HTR-8/SVneo (cell line): ENCODE results near the gene S100G.

ENCODE experiments used
- DNase-seq: peaks from one replicate; pipeline ENCODE4 v3.0.0; 2011; ENCODE audit warnings: low spot score, mixed read lengths; ENCODE audit not compliant: insufficient read length
- FAIRE-seq: peaks from 2 replicates; lab custom pipeline; 2011; peaks lifted over from hg19 to GRCh38; lab: Jason Lieb, UNC

Gene S100G

GRCh38 chrX:16643176-16643575, 6.8 kb upstream of the S100G start:
- no peak for FAIRE-seq
- no peak for DNase-seq

GRCh38 chrX:16646366-16647138, 3.4 kb upstream of the S100G start:
- FAIRE-seq, result no peak
- no peak for DNase-seq

GRCh38 chrX:16651391-16652024, 1.6 kb downstream of the S100G start:
- DNase-seq (no peak), FAIRE-seq (no peak)

- FAIRE-seq, result no peak
- DNase-seq, result no peak
These were observed 3.5 kb downstream of the S100G start for GRCh38 chrX:16653424-16653823.

- no peak for DNase-seq
- FAIRE-seq, result no peak
These were observed 4.1 kb downstream of the S100G start for GRCh38 chrX:16654093-16654492.

- no peak for FAIRE-seq
- DNase-seq, result peak; percentile 64
These were observed 8.3 kb downstream of the S100G start for GRCh38 chrX:16658284-16658683.

GRCh38 chrX:16659321-16659720, 9.4 kb downstream of the S100G start:
- DNase-seq, result no peak
- peak; percentile 78 for FAIRE-seq

- no peak for DNase-seq
- no peak for FAIRE-seq
These were observed 11.5 kb downstream of the S100G start for GRCh38 chrX:16661495-16661894.

GRCh38 chrX:16662402-16662801, 12.4 kb downstream of the S100G start:
- DNase-seq, result no peak
- no peak for FAIRE-seq

GRCh38 chrX:16664074-16664473, 14.1 kb downstream of the S100G start:
- DNase-seq, result no peak
- FAIRE-seq, result no peak

- DNase-seq (no peak), FAIRE-seq (no peak)
These were observed 14.7 kb downstream of the S100G start for GRCh38 chrX:16664626-16665025.

GRCh38 chrX:16665089-16665488, 15.1 kb downstream of the S100G start:
- DNase-seq, result no peak
- FAIRE-seq, result no peak

- DNase-seq, result no peak
- FAIRE-seq, result no peak
These were observed 16.6 kb downstream of the S100G start for GRCh38 chrX:16666541-16666940.

- peak; percentile 70 for DNase-seq
- FAIRE-seq, result no peak
These were observed 21.0 kb downstream of the S100G start for GRCh38 chrX:16671005-16671404.

- no peak for FAIRE-seq
These were observed 28.7 kb downstream of the S100G start for GRCh38 chrX:16678689-16679088.

GRCh38 chrX:16683007-16683664, 33.2 kb downstream of the S100G start:
- DNase-seq (no peak), FAIRE-seq (no peak)

More at GRCh38 chrX:16678689-16679088, 28.7 kb downstream of the S100G start:
- no peak for DNase-seq

GRCh38 chrX:16687514-16687913, 37.6 kb downstream of the S100G start:
- DNase-seq (no peak), FAIRE-seq (no peak)

- no peak for FAIRE-seq
- peak; percentile 54 for DNase-seq
These were observed 45.2 kb downstream of the S100G start for GRCh38 chrX:16695079-16695676.

- DNase-seq (no peak), FAIRE-seq (no peak)
These were observed 47.0 kb downstream of the S100G start for GRCh38 chrX:16696956-16697355.

- DNase-seq (no peak), FAIRE-seq (no peak)
These were observed 49.4 kb downstream of the S100G start for GRCh38 chrX:16699389-16699788.

- FAIRE-seq, result no peak
- DNase-seq, result no peak
These were observed 50.8 kb downstream of the S100G start for GRCh38 chrX:16700734-16701133.
